Measurements from ENCODE around the gene SMIM45.

SMIM45 gene

DNA sequence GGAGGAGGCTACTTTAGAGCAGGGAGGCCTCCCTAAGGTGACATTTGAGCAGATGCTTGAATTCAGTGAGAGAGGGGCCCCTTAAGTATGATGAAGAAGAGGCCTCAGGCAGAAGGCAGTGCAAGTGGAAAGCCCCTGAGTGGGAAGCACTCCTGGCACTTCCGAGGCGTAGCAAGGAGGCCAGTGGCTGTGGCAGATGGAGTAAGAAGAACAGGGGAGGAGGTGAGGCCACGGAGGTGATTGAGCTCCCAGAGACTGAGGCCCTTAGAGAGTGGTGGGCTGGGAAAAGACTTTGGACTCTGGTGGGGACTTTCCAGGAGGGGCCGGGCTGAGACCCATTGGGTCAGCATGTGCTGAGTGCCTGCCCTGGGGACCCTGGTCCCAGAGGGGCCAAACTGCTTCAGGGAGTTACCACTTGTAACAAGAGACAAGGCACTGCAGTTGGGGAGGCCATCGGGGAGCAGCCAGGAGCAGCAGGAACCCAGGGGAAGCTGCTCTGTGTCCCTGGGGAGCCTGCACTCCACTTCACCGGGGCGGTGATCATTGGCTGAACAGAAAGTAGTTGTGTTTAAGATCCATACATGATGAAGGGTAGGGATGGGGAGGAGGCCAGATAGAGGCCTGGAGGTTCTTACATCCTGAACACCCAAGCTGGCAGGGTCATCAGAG lies 2.5 kb upstream of the SMIM45 start:
- TF ChIP-seq, protein P1, sequence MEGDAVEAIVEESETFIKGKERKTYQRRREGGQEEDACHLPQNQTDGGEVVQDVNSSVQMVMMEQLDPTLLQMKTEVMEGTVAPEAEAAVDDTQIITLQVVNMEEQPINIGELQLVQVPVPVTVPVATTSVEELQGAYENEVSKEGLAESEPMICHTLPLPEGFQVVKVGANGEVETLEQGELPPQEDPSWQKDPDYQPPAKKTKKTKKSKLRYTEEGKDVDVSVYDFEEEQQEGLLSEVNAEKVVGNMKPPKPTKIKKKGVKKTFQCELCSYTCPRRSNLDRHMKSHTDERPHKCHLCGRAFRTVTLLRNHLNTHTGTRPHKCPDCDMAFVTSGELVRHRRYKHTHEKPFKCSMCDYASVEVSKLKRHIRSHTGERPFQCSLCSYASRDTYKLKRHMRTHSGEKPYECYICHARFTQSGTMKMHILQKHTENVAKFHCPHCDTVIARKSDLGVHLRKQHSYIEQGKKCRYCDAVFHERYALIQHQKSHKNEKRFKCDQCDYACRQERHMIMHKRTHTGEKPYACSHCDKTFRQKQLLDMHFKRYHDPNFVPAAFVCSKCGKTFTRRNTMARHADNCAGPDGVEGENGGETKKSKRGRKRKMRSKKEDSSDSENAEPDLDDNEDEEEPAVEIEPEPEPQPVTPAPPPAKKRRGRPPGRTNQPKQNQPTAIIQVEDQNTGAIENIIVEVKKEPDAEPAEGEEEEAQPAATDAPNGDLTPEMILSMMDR (IDR thresholded peaks at IDR 0.05; ENCODE audit: insufficient read depth, low read depth, low read length, missing control alignments), result no peak
- H3K4me3 ChIP-seq (ENCODE audit: low read length), result no peak overlapping the region
- DNase-seq (ENCODE audit: low read depth), result no peak

DNA sequence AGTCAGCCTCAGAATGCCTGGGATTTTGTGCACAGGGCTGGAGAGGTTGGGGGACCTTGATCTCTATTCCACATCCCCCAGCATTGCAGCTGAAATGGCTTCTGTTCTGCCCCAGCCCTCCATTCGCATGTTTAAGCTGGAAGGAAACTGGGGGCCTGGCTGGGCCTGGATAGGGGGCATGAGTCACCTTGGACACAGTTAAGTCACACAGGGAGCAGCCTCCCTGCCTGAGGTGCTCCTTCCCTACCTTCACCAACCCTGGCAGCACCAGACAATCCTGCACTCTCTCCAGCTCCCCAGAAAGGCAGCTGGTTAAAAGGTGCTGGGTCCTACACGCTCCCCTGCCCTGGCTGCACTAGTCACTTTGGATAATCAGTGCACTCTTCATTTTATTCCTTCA lies 763 bp downstream of the SMIM45 start:
- no peak overlapping the region for H3K4me3 ChIP-seq (ENCODE audit: low read length)
- peak; percentile 30 for DNase-seq (ENCODE audit: low read depth)
- TF ChIP-seq, protein P1 (IDR thresholded peaks at IDR 0.05; ENCODE audit: insufficient read depth, low read depth, low read length, missing control alignments), result no peak

DNA sequence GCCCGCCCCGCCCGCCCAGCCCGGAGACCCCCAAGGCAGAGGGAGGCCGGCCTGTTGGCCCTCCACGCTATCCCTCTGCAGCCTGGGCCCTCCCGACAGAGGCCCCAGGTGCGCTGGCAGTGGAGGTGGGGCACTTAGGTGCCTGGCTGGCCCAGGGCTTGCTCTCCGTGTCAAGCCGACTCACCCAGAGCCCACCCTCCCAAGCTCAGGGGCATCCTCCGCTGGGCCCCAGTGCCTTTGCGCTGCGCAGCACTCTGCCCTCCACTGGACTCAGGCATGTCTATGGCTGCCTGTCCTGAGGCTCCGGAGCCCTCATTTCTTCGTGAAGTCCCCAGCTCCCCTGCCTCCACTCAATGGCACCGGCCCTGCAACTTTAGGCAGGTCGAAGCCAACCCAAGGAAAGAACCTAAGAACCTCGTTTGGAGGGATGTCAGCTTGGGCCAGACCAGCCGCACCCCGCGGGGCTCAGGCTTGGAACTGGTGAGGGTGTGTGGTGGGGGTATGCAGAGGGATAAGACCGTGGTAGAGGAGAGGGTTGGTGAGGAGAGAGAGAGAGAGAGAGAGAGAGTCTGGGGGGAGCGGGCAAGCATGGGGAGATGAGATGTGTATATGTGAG lies 6.1 kb downstream of the SMIM45 start:
- no peak for DNase-seq (ENCODE audit: low read depth)
- peak overlapping the region; percentile 2 for H3K4me3 ChIP-seq (ENCODE audit: low read length)
- TF ChIP-seq, protein P1 (IDR thresholded peaks at IDR 0.05; ENCODE audit: insufficient read depth, low read depth, low read length, missing control alignments), result no peak

DNA sequence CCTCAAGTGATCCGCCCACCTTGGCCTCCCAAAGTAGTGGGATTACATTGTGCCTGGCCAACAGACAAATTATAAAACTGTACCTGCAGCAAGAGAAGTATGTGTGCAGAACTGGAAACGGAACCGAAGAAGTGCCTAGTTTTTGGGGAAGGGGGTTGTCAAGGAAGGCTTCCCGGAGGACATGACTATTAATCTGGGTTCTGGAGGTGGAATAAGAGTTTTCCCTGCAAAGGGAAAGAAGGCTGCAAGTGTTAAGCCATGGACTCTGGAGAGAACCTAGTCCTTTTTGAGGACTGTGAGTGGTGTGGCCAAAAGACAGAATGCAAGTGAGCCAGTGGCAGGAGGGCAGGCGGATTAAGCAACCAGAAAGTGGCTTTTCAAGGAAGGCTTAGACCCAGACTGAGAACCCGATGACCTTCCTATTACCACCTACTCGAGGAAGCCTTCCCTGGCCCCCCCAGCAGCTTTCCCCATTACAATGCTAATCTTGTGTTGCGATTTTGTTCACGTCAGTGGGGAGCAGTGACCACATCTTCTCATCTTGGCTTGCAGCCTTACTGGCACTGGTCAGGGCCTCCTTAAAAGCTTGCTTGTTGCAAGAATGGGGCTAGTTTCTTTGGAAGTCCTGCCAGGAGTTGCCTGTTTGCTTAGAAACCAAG lies 11.6 kb downstream of the SMIM45 start:
- TF ChIP-seq, protein P1 (IDR thresholded peaks at IDR 0.05; ENCODE audit: insufficient read depth, low read depth, low read length, missing control alignments), result no peak
- H3K4me3 ChIP-seq (ENCODE audit: low read length), result no peak overlapping the region
- DNase-seq (ENCODE audit: low read depth), result no peak

DNA sequence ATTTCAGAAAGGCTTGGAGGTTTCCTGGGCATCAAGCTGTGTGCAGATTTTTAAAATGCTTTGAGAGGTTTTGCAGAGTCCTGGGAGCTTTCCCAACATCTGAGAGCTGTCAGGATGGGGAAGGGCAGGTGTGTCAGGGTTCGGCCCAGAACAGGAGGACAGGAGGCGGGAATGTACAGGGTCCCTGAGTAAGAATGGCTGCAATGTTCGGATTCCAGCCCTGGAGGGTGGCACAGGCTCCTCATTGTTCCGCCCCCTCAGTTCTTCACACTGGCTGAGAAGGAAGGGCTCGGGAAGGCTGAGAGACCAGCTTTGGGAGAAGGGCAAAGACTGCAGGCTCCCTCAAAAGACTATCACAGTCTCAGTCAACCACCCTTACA lies 12.2 kb downstream of the SMIM45 start:
- TF ChIP-seq, protein P1 (IDR thresholded peaks at IDR 0.05; ENCODE audit: insufficient read depth, low read depth, low read length, missing control alignments), result no peak
- no peak overlapping the region for H3K4me3 ChIP-seq (ENCODE audit: low read length)
- DNase-seq (ENCODE audit: low read depth), result no peak

DNA sequence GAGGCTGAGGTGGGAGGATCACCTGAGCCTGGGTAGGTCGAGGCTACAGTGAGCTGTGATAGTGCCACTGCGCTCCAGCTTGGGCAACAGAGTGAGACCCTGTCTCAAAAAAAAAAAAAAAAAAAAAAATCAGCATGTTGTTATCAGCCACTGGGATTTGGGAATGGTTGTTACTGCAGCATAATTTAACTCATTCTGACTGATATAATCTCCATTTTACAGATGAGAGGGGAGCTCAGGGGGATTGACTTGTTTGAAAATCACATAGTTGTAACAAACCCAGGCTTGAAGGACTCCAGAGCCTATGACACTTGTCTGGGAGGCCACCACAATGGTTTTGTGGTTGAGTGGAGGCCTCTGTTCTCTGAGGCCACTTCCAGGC lies 14.3 kb downstream of the SMIM45 start:
- DNase-seq (ENCODE audit: low read depth), result no peak
- TF ChIP-seq, protein P1 (IDR thresholded peaks at IDR 0.05; ENCODE audit: insufficient read depth, low read depth, low read length, missing control alignments), result no peak

More for the DNA sequence above, 14.3 kb downstream of the SMIM45 start:
- no peak overlapping the region for H3K4me3 ChIP-seq (ENCODE audit: low read length)

Data from epithelial cell of esophagus (primary cell).